ENCODE measurements around the gene SH3RF2. TPM values are rescaled to one million over a fixed set of nuclear protein-coding genes. Genes with fewer than 3 reads are reported as not detected.

The SH3RF2 gene
- polyA plus RNA-seq, 3 donors, result not detected

- H3K9me3 Mint-ChIP-seq, result no peaks in the 10 kb centered on the region
- Histone ChIP-seq H3K4me3 (replicated peaks in 1 of 3; ENCODE audit: low read depth in 2 of 3, low read length in 3 of 3) (no peak overlapping the region), H3K27me3 (ENCODE audit: control insufficient read depth in 2 of 2, insufficient read depth in 2 of 2, low read length in 2 of 2) (no peaks in the 10 kb centered on the region), H3K9me3 (replicated peaks in 1 of 2; ENCODE audit: control insufficient read depth in 1 of 2, insufficient read depth in 1 of 2, low read length in 2 of 2) (no peaks in the 10 kb centered on the region), H3K9ac (ENCODE audit: insufficient read depth, low read length, poor library complexity, severe bottlenecking) (no peak overlapping the region), H3K79me2 (ENCODE audit: insufficient read depth, low read length) (no peaks in the 10 kb centered on the region), H3K4me1 (ENCODE audit: control insufficient read depth in 1 of 2, insufficient read depth in 2 of 2, low read length in 2 of 2) (no peaks in the 10 kb centered on the region), H3K4me2 (replicated peaks; ENCODE audit: extremely low read depth, low read length, poor library complexity, severe bottlenecking) (no peak overlapping the region), H2AFZ (ENCODE audit: insufficient read depth, low read depth, low read length, poor library complexity, severe bottlenecking) (no peak overlapping the region), H3K27ac (ENCODE audit: low read depth in 1 of 2, low read length in 2 of 2) (no peak overlapping the region), H4K20me1 (ENCODE audit: insufficient read depth, low read length) (no peaks in the 10 kb centered on the region), H3K36me3 (replicated peaks in 1 of 2; ENCODE audit: control insufficient read depth in 1 of 2, insufficient read depth in 2 of 2, low read length in 2 of 2) (no peaks in the 10 kb centered on the region)
- no peaks in the 10 kb centered on the region for H3K36me3 Mint-ChIP-seq
- no peak for TF ChIP-seq CTCF (IDR thresholded peaks at IDR 0.05)
- WGBS (ENCODE audit: insufficient coverage), result no CpG with 5 or more reads among the region's 2 CpGs
- peaks cover 7% of the 10 kb centered on the region for H3K4me1 Mint-ChIP-seq
- H3K27me3 Mint-ChIP-seq (ENCODE audit: low read depth in 3 of 3), result peaks cover 0 to 6% (median 6%) of the 10 kb centered on the region in 3 donors
- H3K27ac Mint-ChIP-seq, result no peak overlapping the region
- no peak overlapping the region for H3K4me3 Mint-ChIP-seq
- intact Hi-C loops (cut with micrococcal nuclease), result no loop called here
- DNase-seq, result no peak
Measured at GRCh38 chr5:146055432-146055831, 119.1 kb downstream of the SH3RF2 start.

- no peaks in the 10 kb centered on the region for H4K20me1 ChIP-seq (ENCODE audit: insufficient read depth, low read length)
- no peak overlapping the region for H3K27ac Mint-ChIP-seq
- no peak overlapping the region for H3K27ac ChIP-seq (ENCODE audit: low read depth in 1 of 2, low read length in 2 of 2)
- no peaks in the 10 kb centered on the region for H3K27me3 ChIP-seq (ENCODE audit: control insufficient read depth in 2 of 2, insufficient read depth in 2 of 2, low read length in 2 of 2)
- H2AFZ ChIP-seq (ENCODE audit: insufficient read depth, low read depth, low read length, poor library complexity, severe bottlenecking), result no peak overlapping the region
- intact Hi-C loops (cut with micrococcal nuclease), result no loop called here
- H3K79me2 ChIP-seq (ENCODE audit: insufficient read depth, low read length), result no peaks in the 10 kb centered on the region
- H3K27me3 Mint-ChIP-seq (ENCODE audit: low read depth in 3 of 3), result peaks cover 4 to 8% (median 4%) of the 10 kb centered on the region in 3 donors
- DNase-seq, result no peak
- H3K4me3 ChIP-seq (replicated peaks in 1 of 3; ENCODE audit: low read depth in 2 of 3, low read length in 3 of 3), result no peak overlapping the region
- no peaks in the 10 kb centered on the region for H3K9me3 ChIP-seq (replicated peaks in 1 of 2; ENCODE audit: control insufficient read depth in 1 of 2, insufficient read depth in 1 of 2, low read length in 2 of 2)
- no peak overlapping the region for H3K4me2 ChIP-seq (replicated peaks; ENCODE audit: extremely low read depth, low read length, poor library complexity, severe bottlenecking)
- no peaks in the 10 kb centered on the region for H3K36me3 Mint-ChIP-seq
- peaks cover 7% of the 10 kb centered on the region for H3K4me1 Mint-ChIP-seq
- no peak for TF ChIP-seq CTCF (IDR thresholded peaks at IDR 0.05)
- no peak overlapping the region for H3K9ac ChIP-seq (ENCODE audit: insufficient read depth, low read length, poor library complexity, severe bottlenecking)
- H3K4me3 Mint-ChIP-seq, result no peak overlapping the region
- WGBS (ENCODE audit: insufficient coverage), result 93% methylated on average over 10 of the region's 22 CpGs
- H3K9me3 Mint-ChIP-seq, result no peaks in the 10 kb centered on the region
- no peaks in the 10 kb centered on the region for H3K36me3 ChIP-seq (replicated peaks in 1 of 2; ENCODE audit: control insufficient read depth in 1 of 2, insufficient read depth in 2 of 2, low read length in 2 of 2)
- no peaks in the 10 kb centered on the region for H3K4me1 ChIP-seq (ENCODE audit: control insufficient read depth in 1 of 2, insufficient read depth in 2 of 2, low read length in 2 of 2)
Measured at GRCh38 chr5:146059460-146060220, 123.3 kb downstream of the SH3RF2 start.

All from CD14-positive monocyte (primary cell).